ENCODE measurements around the gene NUMBL. TPM values are rescaled to one million over a fixed set of nuclear protein-coding genes. Genes with fewer than 3 reads are reported as not detected.

NUMBL gene
- polyA plus RNA-seq, 2 of the 4 experiments (the other 2 are of a cell fraction), result 21.1 to 28.7 TPM

- TF ChIP-seq HOXB13 (CRISPR knock-in tag; IDR thresholded peaks at IDR 0.05; ENCODE audit: low read depth), result no peak
- TF ChIP-seq ZNF302 (CRISPR knock-in tag; IDR thresholded peaks at IDR 0.05), result no peak
- no peak for TF ChIP-seq ESRRA (IDR thresholded peaks at IDR 0.05; ENCODE audit: borderline replicate concordance, low read length)
- no peak for TF ChIP-seq FOSL2 (IDR thresholded peaks at IDR 0.05)
- no peak for TF ChIP-seq FOSL2 (CRISPR knock-in tag; IDR thresholded peaks at IDR 0.05)
- TF ChIP-seq, protein P1, sequence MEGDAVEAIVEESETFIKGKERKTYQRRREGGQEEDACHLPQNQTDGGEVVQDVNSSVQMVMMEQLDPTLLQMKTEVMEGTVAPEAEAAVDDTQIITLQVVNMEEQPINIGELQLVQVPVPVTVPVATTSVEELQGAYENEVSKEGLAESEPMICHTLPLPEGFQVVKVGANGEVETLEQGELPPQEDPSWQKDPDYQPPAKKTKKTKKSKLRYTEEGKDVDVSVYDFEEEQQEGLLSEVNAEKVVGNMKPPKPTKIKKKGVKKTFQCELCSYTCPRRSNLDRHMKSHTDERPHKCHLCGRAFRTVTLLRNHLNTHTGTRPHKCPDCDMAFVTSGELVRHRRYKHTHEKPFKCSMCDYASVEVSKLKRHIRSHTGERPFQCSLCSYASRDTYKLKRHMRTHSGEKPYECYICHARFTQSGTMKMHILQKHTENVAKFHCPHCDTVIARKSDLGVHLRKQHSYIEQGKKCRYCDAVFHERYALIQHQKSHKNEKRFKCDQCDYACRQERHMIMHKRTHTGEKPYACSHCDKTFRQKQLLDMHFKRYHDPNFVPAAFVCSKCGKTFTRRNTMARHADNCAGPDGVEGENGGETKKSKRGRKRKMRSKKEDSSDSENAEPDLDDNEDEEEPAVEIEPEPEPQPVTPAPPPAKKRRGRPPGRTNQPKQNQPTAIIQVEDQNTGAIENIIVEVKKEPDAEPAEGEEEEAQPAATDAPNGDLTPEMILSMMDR (IDR thresholded peaks at IDR 0.05), result no peak
- no peak for TF ChIP-seq GATA3 (IDR thresholded peaks at IDR 0.05; ENCODE audit: borderline replicate concordance)
These were observed 2.1 kb downstream of the NUMBL start (continued) for GRCh38 chr19:40688309-40688708.

DNA sequence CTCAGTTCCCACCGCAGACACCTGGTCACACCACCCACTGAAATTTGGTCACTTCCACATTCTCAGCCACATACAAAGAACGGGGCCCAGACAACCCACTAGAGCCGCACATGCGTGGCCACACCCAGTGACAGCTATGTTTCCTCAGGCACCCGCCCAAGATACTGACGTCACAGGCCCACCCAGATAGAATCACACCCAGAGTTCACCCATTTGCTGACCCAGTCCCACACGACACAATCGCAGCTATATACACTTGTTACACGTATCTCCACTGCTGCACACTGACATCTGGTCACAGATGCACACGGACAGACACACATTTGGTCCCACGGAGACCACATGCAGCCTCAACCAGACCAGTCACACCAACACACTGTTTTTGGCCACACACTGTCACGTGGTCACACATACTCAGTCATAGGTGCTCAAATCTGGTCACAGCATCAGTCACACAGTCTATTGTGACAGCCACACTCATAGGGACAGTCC, 2.9 kb downstream of the NUMBL start:
- ChIA-PET CTCF (interaction anchor here (1.4 to 3.4 kb wide), 3 partner anchors 10 to 25 kb away, joined by 5 to 11 read pairs (median 10); no protein-coding TSS in a partner anchor), POLR2A (no interaction called here)
- TF ChIP-seq, protein P2, sequence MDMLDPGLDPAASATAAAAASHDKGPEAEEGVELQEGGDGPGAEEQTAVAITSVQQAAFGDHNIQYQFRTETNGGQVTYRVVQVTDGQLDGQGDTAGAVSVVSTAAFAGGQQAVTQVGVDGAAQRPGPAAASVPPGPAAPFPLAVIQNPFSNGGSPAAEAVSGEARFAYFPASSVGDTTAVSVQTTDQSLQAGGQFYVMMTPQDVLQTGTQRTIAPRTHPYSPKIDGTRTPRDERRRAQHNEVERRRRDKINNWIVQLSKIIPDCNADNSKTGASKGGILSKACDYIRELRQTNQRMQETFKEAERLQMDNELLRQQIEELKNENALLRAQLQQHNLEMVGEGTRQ (IDR thresholded peaks at IDR 0.05), result 0 out of 2 replicates have a peak, but pooled peaks have one; percentile 23
- no peak for TF ChIP-seq EP300 (IDR thresholded peaks at IDR 0.05)
- FAIRE-seq, result no peak
- H3K4me3 ChIP-seq, result no peak overlapping the region
- ATAC-seq, result no peak
- H3K9me3 ChIP-seq, result no peaks in the 10 kb centered on the region
- peak in 1 of 2 experiments; percentile 73 for DNase-seq (ENCODE audit: low read depth in 1 of 2, low spot score in 1 of 2)
- peak overlapping the region; percentile 5; the same call in 1 of the 3 replicates for H3K4me2 ChIP-seq
- H3K27ac ChIP-seq, result no peak overlapping the region
- peaks cover 42% of the 10 kb centered on the region for H3K4me1 ChIP-seq
- WGBS (ENCODE audit: missing lambda C conversion rate), result 79% methylated on average over 12 of the region's 12 CpGs

- no peak overlapping the region for H3K4me2 ChIP-seq
These were observed 3.4 kb downstream of the NUMBL start for GRCh38 chr19:40686882-40687524.

DNA sequence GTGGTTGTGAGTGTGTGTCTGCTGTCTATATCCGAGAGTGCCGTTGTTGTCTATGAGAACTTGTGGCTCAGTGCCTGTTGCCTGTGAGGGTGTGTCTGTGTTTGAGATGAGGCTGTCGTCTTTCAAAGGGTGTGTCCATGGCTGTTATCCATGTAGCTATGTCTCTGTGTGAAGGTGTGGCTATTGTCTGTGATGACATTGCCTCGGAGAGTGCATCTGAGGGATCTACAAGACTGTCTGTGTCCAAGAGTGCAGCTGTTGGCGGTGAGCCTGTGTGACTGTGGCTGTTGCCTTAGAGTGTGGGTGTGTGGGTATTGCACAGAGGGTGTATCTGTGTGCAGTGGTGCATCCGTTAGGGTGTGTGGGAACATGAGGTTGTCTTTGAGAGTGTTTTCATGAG, 4.9 kb downstream of the NUMBL start:
- peak; percentile 13 for FAIRE-seq
- H3K27ac ChIP-seq, result no peak overlapping the region
- no peaks in the 10 kb centered on the region for H3K9me3 ChIP-seq
- H3K4me3 ChIP-seq, result no peak overlapping the region
- POLR2A ChIA-PET, result interaction anchor here (0.6 kb wide), 1 partner anchor 35 kb away, joined by 3 read pairs; no protein-coding TSS in a partner anchor
- CTCF ChIA-PET, result interaction anchor here (0.5 to 3.4 kb wide), 7 partner anchors 12 to 129 kb away, joined by 3 to 11 read pairs (median 4); partner anchors contain the start of gene ACTMAP
- TF ChIP-seq ZC3H11A (IDR thresholded peaks at IDR 0.05), result no peak
- no peak for TF ChIP-seq PBX3 (IDR thresholded peaks at IDR 0.05)
- no peak for TF ChIP-seq RFX5 (IDR thresholded peaks at IDR 0.05)
- TF ChIP-seq ZFP36 (IDR thresholded peaks at IDR 0.05; ENCODE audit: borderline replicate concordance, partially characterized antibody), result no peak
- no peak for TF ChIP-seq CBX8 (IDR thresholded peaks at IDR 0.05)
- TF ChIP-seq ZSCAN20 (CRISPR knock-in tag; IDR thresholded peaks at IDR 0.05), result no peak
- no peak for TF ChIP-seq SREBF2 (IDR thresholded peaks at IDR 0.05)
- TF ChIP-seq HOXB13 (CRISPR knock-in tag; IDR thresholded peaks at IDR 0.05; ENCODE audit: low read depth), result no peak
- no peak for TF ChIP-seq ESRRA (IDR thresholded peaks at IDR 0.05; ENCODE audit: borderline replicate concordance, low read length)
- TF ChIP-seq EP300 (IDR thresholded peaks at IDR 0.05), result no peak
- no peak for TF ChIP-seq POLR2AphosphoS2 (conservative IDR thresholded peaks at IDR 0.05; ENCODE audit: low read length)
- TF ChIP-seq NPAS2 (CRISPR knock-in tag; IDR thresholded peaks at IDR 0.05; ENCODE audit: borderline replicate concordance), result no peak
- TF ChIP-seq JUNB (IDR thresholded peaks at IDR 0.05), result no peak
- TF ChIP-seq POLR2A (IDR thresholded peaks at IDR 0.05; ENCODE audit: low read length), result no peak
- TF ChIP-seq PHF8 (IDR thresholded peaks at IDR 0.05; ENCODE audit: borderline replicate concordance, low read depth), result no peak
- no peak for TF ChIP-seq HMGXB4 (CRISPR knock-in tag; IDR thresholded peaks at IDR 0.05; ENCODE audit: borderline replicate concordance)
- no peak for TF ChIP-seq NR3C1 (IDR thresholded peaks at IDR 0.05)
- no peak for TF ChIP-seq TFCP2L1 (CRISPR knock-in tag; IDR thresholded peaks at IDR 0.05)
- no peak for ATAC-seq
- H3K4me2 ChIP-seq, result no peak overlapping the region
- H3K4me1 ChIP-seq, result peaks cover 25% of the 10 kb centered on the region
- WGBS (ENCODE audit: missing lambda C conversion rate), result 65% methylated on average over 6 of the region's 6 CpGs
- peak in 1 of 2 experiments; percentile 61 for DNase-seq (ENCODE audit: low read depth in 1 of 2, low spot score in 1 of 2)

More at GRCh38 chr19:40686882-40687524, 3.4 kb downstream of the NUMBL start:
- no peak overlapping the region for H3K4me3 ChIP-seq
- H3K9me3 ChIP-seq, result no peaks in the 10 kb centered on the region
- FAIRE-seq (no peak), DNase-seq (ENCODE audit: low read depth in 1 of 2, low spot score in 1 of 2) (peak in 1 of 2 experiments; percentile 44), ATAC-seq (no peak)
- WGBS (ENCODE audit: missing lambda C conversion rate), result 94% methylated on average over 14 of the region's 14 CpGs
- no peak for TF ChIP-seq RNF2 (IDR thresholded peaks at IDR 0.05; ENCODE audit: borderline replicate concordance, low read depth)
- 0 out of 2 replicates have a peak, but pooled peaks have one; percentile 44 for TF ChIP-seq POLR2AphosphoS2 (conservative IDR thresholded peaks at IDR 0.05; ENCODE audit: low read length)
- ChIA-PET POLR2A (interaction anchor here (0.6 kb wide), 1 partner anchor 90 kb away, joined by 3 read pairs; no protein-coding TSS in a partner anchor), CTCF (interaction anchor here (0.6 to 3.4 kb wide), 4 partner anchors 10 to 406 kb away, joined by 6 to 11 read pairs (median 8); no protein-coding TSS in a partner anchor)
- no peak overlapping the region for H3K27ac ChIP-seq
- H3K4me1 ChIP-seq, result peaks cover 37% of the 10 kb centered on the region

All from A549 (cell line).